MM.1S (cell line): ENCODE data around the gene ROCK2.

Source experiments
- EZH2 ChIP-seq: fragments of 300-600 bp; sonication (generic); optimal IDR thresholded peaks from 2 replicates; pipeline ENCODE3; 2017; ENCODE audit warnings: low read depth, mild to moderate bottlenecking, antibody characterized with exemption, low read length, mixed read lengths
- TF ChIP-seq, protein P1 (sequence below): fragments of 300-600 bp; sonication (generic); IDR thresholded peaks from 2 replicates; pipeline ENCODE4 v1.5.1; 2016; ENCODE audit warnings: antibody characterized with exemption, low read length, mixed read lengths

DNA sequence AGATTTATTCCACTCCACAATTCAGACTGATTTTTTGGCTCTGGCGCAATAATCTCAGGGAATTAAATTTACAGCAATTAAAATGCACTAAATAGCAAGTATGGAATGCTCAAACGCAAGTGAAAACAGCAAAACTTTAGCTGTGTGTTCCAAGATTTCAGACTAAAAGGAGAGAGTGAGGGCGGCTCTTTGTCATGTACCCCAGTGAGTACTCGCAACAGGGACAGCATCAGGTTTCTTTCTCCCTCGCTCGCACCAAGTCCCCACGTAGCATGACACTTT is 1.1 kb downstream of the ROCK2 start:
- TF ChIP-seq, protein P1, sequence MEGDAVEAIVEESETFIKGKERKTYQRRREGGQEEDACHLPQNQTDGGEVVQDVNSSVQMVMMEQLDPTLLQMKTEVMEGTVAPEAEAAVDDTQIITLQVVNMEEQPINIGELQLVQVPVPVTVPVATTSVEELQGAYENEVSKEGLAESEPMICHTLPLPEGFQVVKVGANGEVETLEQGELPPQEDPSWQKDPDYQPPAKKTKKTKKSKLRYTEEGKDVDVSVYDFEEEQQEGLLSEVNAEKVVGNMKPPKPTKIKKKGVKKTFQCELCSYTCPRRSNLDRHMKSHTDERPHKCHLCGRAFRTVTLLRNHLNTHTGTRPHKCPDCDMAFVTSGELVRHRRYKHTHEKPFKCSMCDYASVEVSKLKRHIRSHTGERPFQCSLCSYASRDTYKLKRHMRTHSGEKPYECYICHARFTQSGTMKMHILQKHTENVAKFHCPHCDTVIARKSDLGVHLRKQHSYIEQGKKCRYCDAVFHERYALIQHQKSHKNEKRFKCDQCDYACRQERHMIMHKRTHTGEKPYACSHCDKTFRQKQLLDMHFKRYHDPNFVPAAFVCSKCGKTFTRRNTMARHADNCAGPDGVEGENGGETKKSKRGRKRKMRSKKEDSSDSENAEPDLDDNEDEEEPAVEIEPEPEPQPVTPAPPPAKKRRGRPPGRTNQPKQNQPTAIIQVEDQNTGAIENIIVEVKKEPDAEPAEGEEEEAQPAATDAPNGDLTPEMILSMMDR, result no peak
- no peak for TF ChIP-seq EZH2
